ENCODE data around the gene EIF4E1B. TPM values are rescaled to one million over a fixed set of nuclear protein-coding genes. Genes with fewer than 3 reads are reported as not detected.

The EIF4E1B gene
- total RNA-seq, 4 donors from 2014 or later: not detected

DNA sequence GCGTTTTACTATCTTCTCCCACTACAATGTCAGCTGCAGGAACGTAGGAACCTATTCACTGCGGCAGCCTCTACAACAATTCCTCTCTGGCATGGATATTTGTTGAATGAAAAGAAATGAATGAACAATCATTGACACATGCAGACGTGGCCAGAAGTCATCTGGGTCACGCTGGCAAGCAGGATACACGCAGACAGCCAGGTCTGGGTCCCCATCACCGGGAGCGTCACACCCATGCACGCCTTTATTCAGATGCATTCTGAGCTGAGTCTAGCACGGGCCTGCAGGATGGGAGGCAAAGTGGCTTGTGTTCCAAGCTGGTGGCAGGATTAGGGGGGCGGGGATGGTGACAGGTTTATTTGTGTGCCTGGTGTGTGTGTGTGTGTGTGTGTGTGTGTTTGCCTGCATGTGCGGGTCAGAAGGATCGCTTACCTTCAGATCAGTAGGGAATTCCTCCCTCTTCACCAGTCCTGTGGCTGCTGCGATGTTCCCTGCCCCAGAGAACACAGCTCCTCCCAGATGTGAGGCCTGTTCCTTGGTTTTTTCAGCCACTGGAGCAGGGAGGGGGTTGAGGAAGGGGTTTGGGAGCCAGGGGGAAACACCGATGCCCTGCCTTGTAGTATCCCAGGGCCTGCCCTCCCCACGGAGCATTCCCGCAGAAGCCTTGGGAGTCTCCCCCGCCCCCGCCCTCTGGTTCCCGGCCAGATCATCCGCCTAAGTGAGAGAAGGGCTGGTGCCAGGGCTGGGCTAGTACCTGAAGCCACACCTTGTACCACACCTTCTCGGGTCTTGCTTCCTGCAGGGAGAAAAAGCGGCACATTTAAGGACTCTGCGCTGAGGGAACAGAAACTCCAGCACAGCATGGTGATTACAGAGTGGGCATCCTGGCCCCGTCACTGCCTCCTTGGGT, 4.3 kb upstream of the EIF4E1B start:
- intact Hi-C loops (cut with DNase I): no loop called here
- Histone ChIP-seq H3K36me3 (no peaks in the 10 kb centered on the region), H3K4me1 (peaks cover 17 to 27% (median 22%) of the 10 kb centered on the region in 4 donors), H3K9me3 (no peaks in the 10 kb centered on the region), H3K4me3 (no peak overlapping the region), H3K27me3 (peaks cover 0 to 96% (median 40%) of the 10 kb centered on the region in 4 donors), H3K27ac (replicated peaks in 1 of 4) (no peak overlapping the region)
- WGBS: 48% methylated on average over 18 of the region's 25 CpGs
- DNase-seq (ENCODE audit: extremely low spot score): no peak
- no peak for TF ChIP-seq POLR2A (IDR thresholded peaks at IDR 0.05; ENCODE audit: low read depth)
- no peak for TF ChIP-seq POLR2AphosphoS5 (IDR thresholded peaks at IDR 0.05)
- TF ChIP-seq, protein P1, sequence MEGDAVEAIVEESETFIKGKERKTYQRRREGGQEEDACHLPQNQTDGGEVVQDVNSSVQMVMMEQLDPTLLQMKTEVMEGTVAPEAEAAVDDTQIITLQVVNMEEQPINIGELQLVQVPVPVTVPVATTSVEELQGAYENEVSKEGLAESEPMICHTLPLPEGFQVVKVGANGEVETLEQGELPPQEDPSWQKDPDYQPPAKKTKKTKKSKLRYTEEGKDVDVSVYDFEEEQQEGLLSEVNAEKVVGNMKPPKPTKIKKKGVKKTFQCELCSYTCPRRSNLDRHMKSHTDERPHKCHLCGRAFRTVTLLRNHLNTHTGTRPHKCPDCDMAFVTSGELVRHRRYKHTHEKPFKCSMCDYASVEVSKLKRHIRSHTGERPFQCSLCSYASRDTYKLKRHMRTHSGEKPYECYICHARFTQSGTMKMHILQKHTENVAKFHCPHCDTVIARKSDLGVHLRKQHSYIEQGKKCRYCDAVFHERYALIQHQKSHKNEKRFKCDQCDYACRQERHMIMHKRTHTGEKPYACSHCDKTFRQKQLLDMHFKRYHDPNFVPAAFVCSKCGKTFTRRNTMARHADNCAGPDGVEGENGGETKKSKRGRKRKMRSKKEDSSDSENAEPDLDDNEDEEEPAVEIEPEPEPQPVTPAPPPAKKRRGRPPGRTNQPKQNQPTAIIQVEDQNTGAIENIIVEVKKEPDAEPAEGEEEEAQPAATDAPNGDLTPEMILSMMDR (IDR thresholded peaks at IDR 0.05): no peak
- TF ChIP-seq EP300 (IDR thresholded peaks at IDR 0.05): no peak

DNA sequence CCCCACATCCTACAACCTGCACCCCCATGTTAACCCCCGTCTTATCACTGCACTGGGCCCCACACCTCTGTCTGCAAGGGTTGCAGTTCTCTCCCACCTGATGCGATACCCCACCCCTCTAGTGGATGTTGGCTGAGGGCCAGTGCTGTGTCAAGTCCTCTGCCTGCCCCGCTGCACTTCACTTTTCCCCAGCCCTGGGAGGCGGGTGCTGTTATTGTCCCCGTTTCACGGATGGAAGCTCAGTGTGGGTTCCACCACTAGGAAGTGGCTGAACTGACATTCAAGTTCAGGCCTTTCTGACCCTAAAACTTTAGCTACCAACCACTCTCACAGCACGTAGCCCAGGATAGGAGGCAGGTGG, 3.6 kb upstream of the EIF4E1B start:
- peaks cover 0 to 96% (median 38%) of the 10 kb centered on the region in 4 donors for H3K27me3 ChIP-seq

DNA sequence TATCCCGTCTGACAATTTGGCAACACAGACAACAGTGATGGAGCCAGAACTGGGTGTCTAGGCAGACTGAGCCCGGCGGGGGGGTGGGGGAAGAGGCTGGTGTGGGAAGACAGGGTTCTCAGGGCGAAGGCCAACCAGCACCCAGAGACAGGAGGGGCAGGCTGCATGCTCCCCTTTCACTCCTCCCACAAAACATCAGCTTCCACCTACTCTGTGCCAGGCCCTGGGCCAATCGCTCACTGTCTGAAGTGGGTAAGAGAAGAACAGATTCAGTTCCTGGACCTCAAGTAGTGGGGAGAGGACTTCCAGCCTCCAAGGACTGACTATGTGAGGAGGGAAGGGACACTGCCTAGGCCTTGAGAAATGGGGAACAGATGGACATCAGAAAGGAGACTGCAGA, 2.9 kb upstream of the EIF4E1B start:
- H3K27ac ChIP-seq (replicated peaks in 1 of 4): no peak overlapping the region
- no peak overlapping the region for H3K4me3 ChIP-seq
- peaks cover 12 to 21% (median 19%) of the 10 kb centered on the region in 4 donors for H3K4me1 ChIP-seq
- 78% methylated on average over 5 of the region's 5 CpGs for WGBS
- H3K27me3 ChIP-seq: peaks cover 0 to 97% (median 38%) of the 10 kb centered on the region in 4 donors
- no peak for DNase-seq (ENCODE audit: extremely low spot score)
- no peaks in the 10 kb centered on the region for H3K36me3 ChIP-seq
- no peaks in the 10 kb centered on the region for H3K9me3 ChIP-seq
- intact Hi-C loops (cut with DNase I): no loop called here
- TF ChIP-seq, protein P1 (IDR thresholded peaks at IDR 0.05): no peak
- TF ChIP-seq POLR2A (IDR thresholded peaks at IDR 0.05; ENCODE audit: low read depth) (no peak), POLR2AphosphoS5 (IDR thresholded peaks at IDR 0.05) (no peak), EP300 (IDR thresholded peaks at IDR 0.05) (no peak)

More for the DNA sequence above, 3.6 kb upstream of the EIF4E1B start:
- intact Hi-C loops (cut with DNase I): no loop called here
- H3K27ac ChIP-seq (replicated peaks in 1 of 4): no peak overlapping the region
- peaks cover 12 to 21% (median 19%) of the 10 kb centered on the region in 4 donors for H3K4me1 ChIP-seq
- no peaks in the 10 kb centered on the region for H3K36me3 ChIP-seq
- TF ChIP-seq, protein P1 (IDR thresholded peaks at IDR 0.05): no peak
- TF ChIP-seq POLR2AphosphoS5 (IDR thresholded peaks at IDR 0.05): no peak
- TF ChIP-seq EP300 (IDR thresholded peaks at IDR 0.05): no peak
- TF ChIP-seq POLR2A (IDR thresholded peaks at IDR 0.05; ENCODE audit: low read depth): no peak
- no peaks in the 10 kb centered on the region for H3K9me3 ChIP-seq
- no peak for DNase-seq (ENCODE audit: extremely low spot score)
- 61% methylated on average over 7 of the region's 7 CpGs for WGBS
- H3K4me3 ChIP-seq: no peak overlapping the region

DNA sequence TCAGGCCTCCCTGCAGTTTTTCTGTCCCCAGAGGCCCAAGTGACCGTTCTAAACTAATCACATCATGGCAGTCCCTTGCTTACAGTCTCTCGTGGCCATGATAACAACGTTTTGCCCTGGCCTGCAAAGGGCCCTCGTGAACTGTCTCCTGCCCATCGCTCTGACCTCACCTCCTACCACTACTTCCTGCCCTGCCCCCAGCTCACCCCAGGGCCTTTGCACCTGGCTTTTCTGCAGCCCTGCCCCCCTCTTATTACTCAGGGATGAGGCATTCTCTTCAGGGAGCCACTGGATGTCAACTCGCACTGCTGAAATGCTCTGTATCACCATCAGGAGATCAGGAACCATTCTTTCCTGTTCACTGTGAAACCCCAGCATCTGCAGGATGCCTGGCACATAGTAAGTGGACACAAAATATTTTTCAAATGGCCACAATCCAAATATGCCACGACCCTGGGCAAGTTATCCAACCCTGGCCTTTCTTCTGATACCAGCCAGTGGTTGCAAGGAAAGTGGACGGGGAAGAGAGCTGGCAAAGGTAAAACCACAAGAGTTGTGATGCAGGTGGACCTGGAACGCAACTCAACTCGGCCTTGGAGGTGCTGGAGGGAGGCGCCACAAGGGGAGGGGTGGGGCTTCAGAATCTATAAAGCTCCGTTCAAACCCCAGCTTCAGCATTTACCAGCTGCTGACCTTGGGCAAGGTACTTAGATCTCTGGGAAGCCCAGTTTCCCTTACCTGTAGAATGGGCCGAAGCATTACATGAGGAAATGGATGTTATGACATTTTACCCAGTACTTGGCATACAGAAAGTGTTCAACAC, 1.9 kb upstream of the EIF4E1B start:
- TF ChIP-seq EP300 (IDR thresholded peaks at IDR 0.05) (no peak), POLR2A (IDR thresholded peaks at IDR 0.05; ENCODE audit: low read depth) (no peak), POLR2AphosphoS5 (IDR thresholded peaks at IDR 0.05) (no peak)
- TF ChIP-seq, protein P1 (IDR thresholded peaks at IDR 0.05): no peak
- DNase-seq (ENCODE audit: extremely low spot score): no peak
- no peaks in the 10 kb centered on the region for H3K9me3 ChIP-seq
- H3K27me3 ChIP-seq: peaks cover 0 to 98% (median 38%) of the 10 kb centered on the region in 4 donors
- no peak overlapping the region for H3K27ac ChIP-seq (replicated peaks in 1 of 4)
- H3K4me1 ChIP-seq: peaks cover 12 to 21% (median 19%) of the 10 kb centered on the region in 4 donors
- WGBS: 55% methylated on average over 13 of the region's 13 CpGs
- intact Hi-C loops (cut with DNase I): no loop called here
- H3K4me3 ChIP-seq: no peak overlapping the region
- H3K36me3 ChIP-seq: no peaks in the 10 kb centered on the region
